OCI-LY3 (cell line): ENCODE measurements around the gene PITX3.
A peak's percentile ranks its signal among the peaks of the same experiment; 100 is the strongest.

Experiments used
- H2AFZ ChIP-seq: fragments of 200-600, 300-600 bp; shearing (Covaris generic); 2 replicates; pipeline ENCODE4 v1.6.0; 2014; ENCODE audit warnings: antibody characterized with exemption, low read depth, low read length
- H3K27ac ChIP-seq: fragments of 200-600, 300-600 bp; sonication (generic); 2 replicates; pipeline ENCODE4 v1.5.1; 2014; ENCODE audit warnings: mild to moderate bottlenecking, low read length, moderate library complexity, mixed read lengths
- H3K27me3 ChIP-seq: fragments of 200-600, 300-600 bp; sonication (generic); 2 replicates; pipeline ENCODE4 v1.6.1; 2014; ENCODE audit warnings: low read depth, low read length, mixed read lengths
- H3K36me3 ChIP-seq: fragments of 200-600, 300-600 bp; sonication (generic); replicated peaks from 2 replicates; pipeline ENCODE3; 2014; ENCODE audit warnings: low read depth, low read length, mixed read lengths
- H3K4me1 ChIP-seq: fragments of 300-600, 200-600 bp; sonication (generic); 2 replicates; pipeline ENCODE4 v1.6.1; 2014; ENCODE audit warnings: low read length, mixed read lengths
- H3K4me2 ChIP-seq: fragments of 200-600, 300-600 bp; sonication (generic); 2 replicates; pipeline ENCODE4 v1.6.1; 2014; ENCODE audit warnings: low read length, mixed read lengths
- H3K4me3 ChIP-seq: fragments of 300-600, 200-600 bp; sonication (generic); 2 replicates; pipeline ENCODE4 v1.5.1; 2014; ENCODE audit warnings: antibody characterized with exemption, mild to moderate bottlenecking, low read length, moderate library complexity
- H3K79me2 ChIP-seq: fragments of 300-600, 200-600 bp; shearing (Covaris generic); 2 replicates; pipeline ENCODE4 v1.6.1; 2014; ENCODE audit warnings: mild to moderate bottlenecking, low read length, mixed read lengths
- H3K9ac ChIP-seq: fragments of 300-600, 200-600 bp; shearing (Covaris generic); 2 replicates; pipeline ENCODE4 v1.6.0; 2014; ENCODE audit warnings: mild to moderate bottlenecking, low read length, moderate library complexity
- H3K9me3 ChIP-seq: fragments of 200-600, 300-600 bp; shearing (Covaris generic); 2 replicates; pipeline ENCODE4 v1.6.1; 2014; ENCODE audit warnings: low read length, mixed read lengths; ENCODE audit not compliant: insufficient read depth
- H4K20me1 ChIP-seq: fragments of 200-600, 300-600 bp; sonication (generic); 2 replicates; pipeline ENCODE4 v1.6.1; 2016; ENCODE audit warnings: low read length, mixed read lengths; ENCODE audit not compliant: insufficient read depth
- CTCF ChIP-seq: fragments of 200-600, 300-600 bp; sonication (generic); IDR thresholded peaks from 2 replicates; pipeline ENCODE4 v1.5.1; 2014; ENCODE audit warnings: antibody characterized with exemption, low read length, low read depth
- EZH2phosphoT487 ChIP-seq: fragments of 200-600 bp; shearing (Covaris generic); IDR thresholded peaks from 2 replicates; pipeline ENCODE4 v1.6.1; 2018; ENCODE audit warnings: antibody characterized with exemption, mixed run types, low read depth

PITX3 gene

GRCh38 chr10:102230264-102230860 is 10.9 kb downstream of the PITX3 start:
- Histone ChIP-seq H3K9me3 (no peaks in the 10 kb centered on the region), H3K27me3 (peaks cover 6% of the 10 kb centered on the region; the same call in 1 of the 2 replicates), H3K4me1 (no peaks in the 10 kb centered on the region; the same call in 1 of the 2 replicates), H3K36me3 (no peaks in the 10 kb centered on the region), H3K79me2 (no peaks in the 10 kb centered on the region), H3K27ac (no peak overlapping the region), H3K4me3 (peak overlapping the region; percentile 71), H3K4me2 (peak overlapping the region; percentile 97), H4K20me1 (no peaks in the 10 kb centered on the region), H3K9ac (no peak overlapping the region), H2AFZ (peak overlapping the region; percentile 86)
- TF ChIP-seq CTCF (no peak), EZH2phosphoT487 (no peak)

GRCh38 chr10:102229810-102230263 is 11.5 kb downstream of the PITX3 start:
- Histone ChIP-seq H3K4me1 (no peaks in the 10 kb centered on the region; the same call in 1 of the 2 replicates), H3K36me3 (no peaks in the 10 kb centered on the region), H3K4me3 (peak overlapping the region; percentile 71), H2AFZ (peak overlapping the region; percentile 86), H3K9ac (no peak overlapping the region), H3K9me3 (no peaks in the 10 kb centered on the region), H3K79me2 (no peaks in the 10 kb centered on the region), H3K27ac (no peak overlapping the region), H4K20me1 (no peaks in the 10 kb centered on the region), H3K27me3 (peaks cover 6% of the 10 kb centered on the region; the same call in 1 of the 2 replicates), H3K4me2 (peak overlapping the region; percentile 97)
- TF ChIP-seq EZH2phosphoT487: no peak
- TF ChIP-seq CTCF: peak; percentile 79

GRCh38 chr10:102227050-102227449 is 14.3 kb downstream of the PITX3 start:
- Histone ChIP-seq H3K4me2 (no peak overlapping the region), H3K9me3 (no peaks in the 10 kb centered on the region), H4K20me1 (no peaks in the 10 kb centered on the region), H3K4me3 (no peak overlapping the region), H3K36me3 (no peaks in the 10 kb centered on the region), H3K4me1 (no peaks in the 10 kb centered on the region; the same call in 1 of the 2 replicates), H3K27me3 (peaks cover 10% of the 10 kb centered on the region; the same call in 1 of the 2 replicates), H3K27ac (no peak overlapping the region), H2AFZ (no peak overlapping the region), H3K9ac (no peak overlapping the region), H3K79me2 (no peaks in the 10 kb centered on the region)
- TF ChIP-seq EZH2phosphoT487 (no peak), CTCF (no peak)

GRCh38 chr10:102226542-102226870 is 14.8 kb downstream of the PITX3 start:
- Histone ChIP-seq H3K27ac (no peak overlapping the region), H2AFZ (no peak overlapping the region), H3K27me3 (peaks cover 10% of the 10 kb centered on the region; the same call in 1 of the 2 replicates), H4K20me1 (no peaks in the 10 kb centered on the region), H3K79me2 (no peaks in the 10 kb centered on the region), H3K4me1 (no peaks in the 10 kb centered on the region; the same call in 1 of the 2 replicates), H3K4me2 (no peak overlapping the region), H3K36me3 (no peaks in the 10 kb centered on the region), H3K4me3 (no peak overlapping the region), H3K9ac (no peak overlapping the region), H3K9me3 (no peaks in the 10 kb centered on the region)
- no peak for TF ChIP-seq CTCF
- TF ChIP-seq EZH2phosphoT487: no peak
